Measurements from ENCODE around the gene CRYBB1. TPM values are rescaled to one million over a fixed set of nuclear protein-coding genes. Genes with fewer than 3 reads are reported as not detected.

Gene CRYBB1
- polyA plus RNA-seq, 3 donors: 0.33 to 1.6 (median 0.78) TPM

GRCh38 chr22:26597480-26597879 is 20.3 kb downstream of the CRYBB1 start:
- no peaks in the 10 kb centered on the region for H3K9me3 ChIP-seq (replicated peaks in 1 of 2; ENCODE audit: control insufficient read depth in 1 of 2, insufficient read depth in 1 of 2, low read length in 2 of 2)
- Mint-ChIP-seq H3K4me1 (peaks cover 12% of the 10 kb centered on the region), H3K36me3 (no peaks in the 10 kb centered on the region), H3K9me3 (peaks cover 0 to 1% (median 0%) of the 10 kb centered on the region in 7 donors), H3K27ac (no peak overlapping the region), H3K27me3 (ENCODE audit: low read depth in 3 of 3) (peaks cover 0 to 6% (median 4%) of the 10 kb centered on the region in 3 donors), H3K4me3 (no peak overlapping the region)
- peaks cover 7 to 8% of the 10 kb centered on the region in 2 donors for H3K4me1 ChIP-seq (ENCODE audit: control insufficient read depth in 1 of 2, insufficient read depth in 2 of 2, low read length in 2 of 2)
- WGBS (ENCODE audit: insufficient coverage): no CpG with 5 or more reads among the region's 4 CpGs
- no peaks in the 10 kb centered on the region for H3K27me3 ChIP-seq (ENCODE audit: control insufficient read depth in 2 of 2, insufficient read depth in 2 of 2, low read length in 2 of 2)
- H3K27ac ChIP-seq (ENCODE audit: low read depth in 1 of 2, low read length in 2 of 2): no peak overlapping the region
- H3K36me3 ChIP-seq (replicated peaks in 1 of 2; ENCODE audit: control insufficient read depth in 1 of 2, insufficient read depth in 2 of 2, low read length in 2 of 2): no peaks in the 10 kb centered on the region
- DNase-seq: no peak
- H3K4me3 ChIP-seq (replicated peaks in 1 of 3; ENCODE audit: low read depth in 2 of 3, low read length in 3 of 3): no peak overlapping the region
- intact Hi-C loops (cut with micrococcal nuclease): no loop called here
- no peak overlapping the region for H3K9ac ChIP-seq (ENCODE audit: insufficient read depth, low read length, poor library complexity, severe bottlenecking)
- no peak overlapping the region for H2AFZ ChIP-seq (ENCODE audit: insufficient read depth, low read depth, low read length, poor library complexity, severe bottlenecking)
- no peaks in the 10 kb centered on the region for H4K20me1 ChIP-seq (ENCODE audit: insufficient read depth, low read length)
- H3K79me2 ChIP-seq (ENCODE audit: insufficient read depth, low read length): no peaks in the 10 kb centered on the region
- H3K4me2 ChIP-seq (replicated peaks; ENCODE audit: extremely low read depth, low read length, poor library complexity, severe bottlenecking): no peak overlapping the region
- TF ChIP-seq, protein P1, sequence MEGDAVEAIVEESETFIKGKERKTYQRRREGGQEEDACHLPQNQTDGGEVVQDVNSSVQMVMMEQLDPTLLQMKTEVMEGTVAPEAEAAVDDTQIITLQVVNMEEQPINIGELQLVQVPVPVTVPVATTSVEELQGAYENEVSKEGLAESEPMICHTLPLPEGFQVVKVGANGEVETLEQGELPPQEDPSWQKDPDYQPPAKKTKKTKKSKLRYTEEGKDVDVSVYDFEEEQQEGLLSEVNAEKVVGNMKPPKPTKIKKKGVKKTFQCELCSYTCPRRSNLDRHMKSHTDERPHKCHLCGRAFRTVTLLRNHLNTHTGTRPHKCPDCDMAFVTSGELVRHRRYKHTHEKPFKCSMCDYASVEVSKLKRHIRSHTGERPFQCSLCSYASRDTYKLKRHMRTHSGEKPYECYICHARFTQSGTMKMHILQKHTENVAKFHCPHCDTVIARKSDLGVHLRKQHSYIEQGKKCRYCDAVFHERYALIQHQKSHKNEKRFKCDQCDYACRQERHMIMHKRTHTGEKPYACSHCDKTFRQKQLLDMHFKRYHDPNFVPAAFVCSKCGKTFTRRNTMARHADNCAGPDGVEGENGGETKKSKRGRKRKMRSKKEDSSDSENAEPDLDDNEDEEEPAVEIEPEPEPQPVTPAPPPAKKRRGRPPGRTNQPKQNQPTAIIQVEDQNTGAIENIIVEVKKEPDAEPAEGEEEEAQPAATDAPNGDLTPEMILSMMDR (IDR thresholded peaks at IDR 0.05): no peak

- TF ChIP-seq, protein P1 (IDR thresholded peaks at IDR 0.05): no peak
- H3K27me3 ChIP-seq (ENCODE audit: control insufficient read depth in 2 of 2, insufficient read depth in 2 of 2, low read length in 2 of 2): no peaks in the 10 kb centered on the region
- intact Hi-C loops (cut with micrococcal nuclease): no loop called here
- H3K27ac ChIP-seq (ENCODE audit: low read depth in 1 of 2, low read length in 2 of 2): no peak overlapping the region
- no peaks in the 10 kb centered on the region for H4K20me1 ChIP-seq (ENCODE audit: insufficient read depth, low read length)
- H2AFZ ChIP-seq (ENCODE audit: insufficient read depth, low read depth, low read length, poor library complexity, severe bottlenecking): no peak overlapping the region
- DNase-seq: no peak
- Mint-ChIP-seq H3K27ac (no peak overlapping the region), H3K4me1 (peaks cover 16% of the 10 kb centered on the region), H3K36me3 (no peaks in the 10 kb centered on the region), H3K9me3 (peaks cover 0 to 1% (median 0%) of the 10 kb centered on the region in 7 donors), H3K27me3 (ENCODE audit: low read depth in 3 of 3) (peaks cover 0 to 6% (median 4%) of the 10 kb centered on the region in 3 donors), H3K4me3 (no peak overlapping the region)
- WGBS (ENCODE audit: insufficient coverage): 90% methylated on average over 3 of the region's 4 CpGs
- H3K79me2 ChIP-seq (ENCODE audit: insufficient read depth, low read length): no peaks in the 10 kb centered on the region
- no peak overlapping the region for H3K4me2 ChIP-seq (replicated peaks; ENCODE audit: extremely low read depth, low read length, poor library complexity, severe bottlenecking)
- no peaks in the 10 kb centered on the region for H3K36me3 ChIP-seq (replicated peaks in 1 of 2; ENCODE audit: control insufficient read depth in 1 of 2, insufficient read depth in 2 of 2, low read length in 2 of 2)
- no peak overlapping the region for H3K4me3 ChIP-seq (replicated peaks in 1 of 3; ENCODE audit: low read depth in 2 of 3, low read length in 3 of 3)
- no peak overlapping the region for H3K9ac ChIP-seq (ENCODE audit: insufficient read depth, low read length, poor library complexity, severe bottlenecking)
- peaks cover 11 to 13% of the 10 kb centered on the region in 2 donors for H3K4me1 ChIP-seq (ENCODE audit: control insufficient read depth in 1 of 2, insufficient read depth in 2 of 2, low read length in 2 of 2)
- H3K9me3 ChIP-seq (replicated peaks in 1 of 2; ENCODE audit: control insufficient read depth in 1 of 2, insufficient read depth in 1 of 2, low read length in 2 of 2): no peaks in the 10 kb centered on the region
Observed at GRCh38 chr22:26597026-26597425, 20.8 kb downstream of the CRYBB1 start.

Data from CD14-positive monocyte (primary cell).